Neuron (in vitro differentiated cells): ENCODE results near the gene C2orf15.
"Not testable (repeated sequence)": the region's sequence is repeated elsewhere in the genome, so short reads cannot be mapped to it uniquely, and the experiment has no call there.

Source experiments
- H2AFZ ChIP-seq: one replicate; pipeline ENCODE4 v1.6.1; 2013; ENCODE audit warnings: low read depth, mild to moderate bottlenecking, inconsistent platforms, low read length, moderate library complexity
- H3K27me3 ChIP-seq: one replicate; pipeline ENCODE4 v1.6.1; 2013; ENCODE audit warnings: low read length; ENCODE audit not compliant: insufficient read depth
- H3K36me3 ChIP-seq: one replicate; pipeline ENCODE4 v1.6.1; 2013; ENCODE audit warnings: low read length; ENCODE audit not compliant: insufficient read depth
- H3K4me1 ChIP-seq: one replicate; pipeline ENCODE4 v1.6.1; 2013; ENCODE audit warnings: low read length; ENCODE audit not compliant: insufficient read depth
- H3K4me3 ChIP-seq: 2 replicates; pipeline ENCODE4 v1.5.1; 2013; ENCODE audit warnings: mild to moderate bottlenecking, low read length, moderate library complexity
- H3K9me3 ChIP-seq: one replicate; pipeline ENCODE4 v1.6.1; 2013; ENCODE audit warnings: low read length

Gene C2orf15

GRCh38 chr2:99181624-99182000 is 40.1 kb downstream of the C2orf15 start:
- H2AFZ ChIP-seq = peak overlapping the region; percentile 41
- H3K4me1 ChIP-seq = peaks cover 4% of the 10 kb centered on the region
- peak overlapping the region; percentile 64 for H3K4me3 ChIP-seq
- no peaks in the 10 kb centered on the region for H3K27me3 ChIP-seq
- H3K9me3 ChIP-seq = no peaks in the 10 kb centered on the region
- peaks cover 4% of the 10 kb centered on the region for H3K36me3 ChIP-seq

- peaks cover 11% of the 10 kb centered on the region for H3K36me3 ChIP-seq
- H3K9me3 ChIP-seq = no peaks in the 10 kb centered on the region
- peaks cover 4% of the 10 kb centered on the region for H3K4me1 ChIP-seq
- no peak overlapping the region for H2AFZ ChIP-seq
- no peak overlapping the region for H3K4me3 ChIP-seq
- no peaks in the 10 kb centered on the region for H3K27me3 ChIP-seq
These were observed 41.5 kb downstream of the C2orf15 start for GRCh38 chr2:99183025-99183424.

- H2AFZ ChIP-seq = no peak overlapping the region
- no peak overlapping the region for H3K4me3 ChIP-seq
- H3K9me3 ChIP-seq = no peaks in the 10 kb centered on the region
- H3K4me1 ChIP-seq = peaks cover 3% of the 10 kb centered on the region
- H3K27me3 ChIP-seq = no peaks in the 10 kb centered on the region
- H3K36me3 ChIP-seq = peaks cover 24% of the 10 kb centered on the region
These were observed 43.3 kb downstream of the C2orf15 start for GRCh38 chr2:99184811-99185210.

GRCh38 chr2:99187011-99187410 is 45.5 kb downstream of the C2orf15 start:
- Histone ChIP-seq H3K9me3 (peaks cover 2% of the 10 kb centered on the region), H3K27me3 (no peaks in the 10 kb centered on the region), H3K4me1 (no peaks in the 10 kb centered on the region), H2AFZ (no peak overlapping the region), H3K36me3 (peaks cover 40% of the 10 kb centered on the region), H3K4me3 (no peak overlapping the region)

GRCh38 chr2:99188357-99188756 is 46.9 kb downstream of the C2orf15 start:
- peaks cover 48% of the 10 kb centered on the region for H3K36me3 ChIP-seq
- no peaks in the 10 kb centered on the region for H3K4me1 ChIP-seq
- H3K27me3 ChIP-seq = no peaks in the 10 kb centered on the region
- no peak overlapping the region for H3K4me3 ChIP-seq
- peaks cover 5% of the 10 kb centered on the region for H3K9me3 ChIP-seq
- no peak overlapping the region for H2AFZ ChIP-seq

GRCh38 chr2:99190548-99190947 is 49.0 kb downstream of the C2orf15 start:
- Histone ChIP-seq H2AFZ (no peak overlapping the region), H3K4me3 (no peak overlapping the region), H3K4me1 (no peaks in the 10 kb centered on the region), H3K36me3 (peaks cover 65% of the 10 kb centered on the region), H3K9me3 (peaks cover 5% of the 10 kb centered on the region), H3K27me3 (no peaks in the 10 kb centered on the region)

GRCh38 chr2:99192364-99192763 is 50.9 kb downstream of the C2orf15 start:
- not testable (repeated sequence) for H3K4me1 ChIP-seq, H3K4me3 ChIP-seq
- H3K36me3 ChIP-seq = peaks cover 75% of the 10 kb centered on the region

GRCh38 chr2:99198103-99198841 is 56.8 kb downstream of the C2orf15 start:
- Histone ChIP-seq H3K9me3 (no peaks in the 10 kb centered on the region), H2AFZ (no peak overlapping the region), H3K4me1 (no peaks in the 10 kb centered on the region), H3K36me3 (peaks cover 50% of the 10 kb centered on the region), H3K27me3 (no peaks in the 10 kb centered on the region), H3K4me3 (no peak overlapping the region)

More at GRCh38 chr2:99192364-99192763, 50.9 kb downstream of the C2orf15 start:
- not testable (repeated sequence) for H2AFZ ChIP-seq, H3K9me3 ChIP-seq, H3K27me3 ChIP-seq

GRCh38 chr2:99200076-99200800 is 58.7 kb downstream of the C2orf15 start:
- Histone ChIP-seq H3K4me3 (no peak overlapping the region), H3K9me3 (no peaks in the 10 kb centered on the region), H3K27me3 (no peaks in the 10 kb centered on the region), H3K4me1 (no peaks in the 10 kb centered on the region), H2AFZ (no peak overlapping the region), H3K36me3 (peaks cover 35% of the 10 kb centered on the region)
